Embryonic facial prominence (tissue), 1 donor: ENCODE results near the gene NXF3.
"Not testable (repeated sequence)": the region's sequence is repeated elsewhere in the genome, so short reads cannot be mapped to it uniquely, and the experiment has no call there.

Source experiments
- DNase-seq: peaks from one replicate; pipeline ENCODE4 v3.0.0-alpha.2; 2016; ENCODE audit errors: extremely low spot score

NXF3 gene

DNA sequence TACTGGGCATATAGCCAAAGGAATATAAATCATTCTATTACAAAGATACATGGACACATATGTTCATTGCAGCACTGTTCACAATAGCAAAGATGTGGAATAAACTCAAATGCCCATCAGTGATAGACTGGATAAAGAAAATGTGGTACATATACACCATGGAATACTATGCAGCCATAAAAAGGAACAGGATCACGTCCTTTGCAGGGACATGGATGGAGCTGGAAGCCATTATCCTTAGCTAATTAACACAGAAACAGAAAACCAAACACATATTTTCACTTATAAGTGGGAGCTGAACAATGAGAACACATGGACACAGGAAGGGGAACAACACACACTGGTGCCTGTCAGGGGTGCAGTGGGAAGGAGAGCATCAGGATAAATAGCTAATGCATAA is 59.6 kb downstream of the NXF3 start:
- DNase-seq = not testable (repeated sequence)
